HG03354 (cell line): ENCODE results near the gene TAF4B.
"Not testable (repeated sequence)": the region's sequence is repeated elsewhere in the genome, so short reads cannot be mapped to it uniquely, and the experiment has no call there.

Experiments
- ATAC-seq: cut with Tn5 transposase; IDR thresholded peaks from one replicate; pipeline ENCODE4 v1.9.1; 2021; ENCODE audit warnings: mild to moderate bottlenecking; ENCODE audit not compliant: unreplicated experiment, poor library complexity, severe bottlenecking

TAF4B gene

DNA sequence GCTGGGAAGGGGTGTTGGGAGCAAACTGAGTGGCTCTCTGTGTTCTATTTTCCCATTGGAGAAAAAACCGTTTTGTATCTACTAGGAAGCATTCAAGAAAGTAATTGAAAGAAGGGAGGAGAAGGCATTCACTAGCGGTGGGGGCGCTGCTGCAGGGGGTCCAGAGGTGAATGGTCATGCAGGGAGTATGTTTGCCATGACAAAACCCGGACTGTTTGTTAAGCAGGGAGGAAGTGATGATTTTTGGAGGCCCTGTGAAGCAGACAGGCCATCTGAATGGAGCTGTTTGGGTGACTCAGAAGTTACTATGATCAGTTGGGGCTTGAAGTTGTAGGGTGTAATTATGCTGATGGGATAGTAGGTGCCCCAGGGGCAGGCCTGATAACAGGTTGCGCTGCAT lies 7.0 kb downstream of the TAF4B start:
- no peak for ATAC-seq

DNA sequence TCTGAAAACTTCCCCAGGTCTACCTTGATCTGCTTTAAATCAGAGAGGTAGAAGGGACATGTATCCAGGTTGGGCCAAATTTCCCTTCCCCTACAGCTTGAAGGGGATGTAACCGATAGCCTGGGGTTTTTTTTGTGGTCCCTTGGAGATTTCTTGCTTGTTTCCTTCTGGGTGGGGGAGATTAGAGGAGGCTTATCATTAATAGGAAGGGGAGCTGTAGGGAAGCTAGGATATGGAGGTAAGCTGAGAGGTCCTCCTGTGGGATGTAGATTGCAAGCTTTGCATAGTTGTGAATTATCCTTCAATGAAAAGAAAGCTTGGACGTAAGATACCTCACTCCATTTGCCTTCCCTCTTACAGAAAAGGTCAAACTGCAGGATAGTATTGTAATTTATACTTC lies 11.1 kb downstream of the TAF4B start:
- not testable (repeated sequence) for ATAC-seq

DNA sequence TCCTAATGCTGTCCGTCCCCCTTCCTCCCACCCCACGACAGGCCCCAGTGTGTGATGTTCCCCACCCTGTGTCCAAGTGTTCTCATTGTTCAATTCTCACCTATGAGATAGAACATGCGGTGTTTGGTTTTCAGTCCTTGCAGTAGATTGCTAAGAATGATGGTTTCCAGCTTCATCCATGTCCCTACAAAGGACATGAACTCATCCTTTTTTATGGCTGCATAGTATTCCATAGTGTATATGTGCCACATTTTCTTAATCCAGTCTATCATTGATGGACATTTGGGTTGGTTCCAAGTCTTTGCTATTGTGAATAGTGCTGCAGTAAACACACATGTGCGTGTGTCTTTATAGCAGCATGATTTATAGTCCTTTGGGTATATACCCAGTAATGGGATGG lies 12.5 kb downstream of the TAF4B start:
- not testable (repeated sequence) for ATAC-seq

DNA sequence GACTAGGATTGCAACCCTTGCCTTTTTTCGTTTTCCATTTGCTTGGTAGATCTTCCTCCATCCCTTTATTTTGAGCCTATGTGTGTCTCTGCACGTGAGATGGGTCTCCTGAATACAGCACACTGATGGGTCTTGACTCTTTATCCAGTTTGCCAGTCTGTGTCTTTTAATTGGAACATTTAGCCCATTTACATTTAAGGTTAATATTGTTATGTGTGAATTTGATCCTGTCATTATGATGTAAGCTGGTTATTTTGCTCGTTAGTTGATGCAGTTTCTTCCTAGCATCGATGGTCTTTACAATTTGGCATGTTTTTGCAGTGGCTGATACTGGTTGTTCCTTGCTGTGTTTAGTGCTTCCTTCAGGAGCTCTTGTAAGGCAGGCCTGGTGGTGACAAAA lies 16.1 kb downstream of the TAF4B start:
- not testable (repeated sequence) for ATAC-seq

DNA sequence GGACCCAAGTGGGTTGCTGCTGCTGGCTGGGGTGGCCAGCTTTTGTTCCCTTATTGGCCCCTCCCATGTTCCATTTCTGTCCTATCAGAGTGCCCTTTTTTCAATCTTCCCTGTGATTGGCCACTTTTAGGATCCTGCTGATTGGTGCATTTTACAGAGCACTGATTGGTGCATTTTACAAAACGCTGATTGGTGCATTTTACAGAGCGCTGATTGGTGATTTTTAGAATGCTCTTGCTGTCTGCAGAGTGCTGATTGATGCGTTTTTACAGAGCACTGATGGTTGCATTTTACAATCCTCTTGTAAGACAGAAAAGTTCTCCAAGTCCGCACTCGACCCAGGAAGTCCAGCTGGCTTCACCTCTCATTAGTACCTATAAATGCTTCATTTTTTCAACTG lies 19.2 kb downstream of the TAF4B start:
- not testable (repeated sequence) for ATAC-seq

DNA sequence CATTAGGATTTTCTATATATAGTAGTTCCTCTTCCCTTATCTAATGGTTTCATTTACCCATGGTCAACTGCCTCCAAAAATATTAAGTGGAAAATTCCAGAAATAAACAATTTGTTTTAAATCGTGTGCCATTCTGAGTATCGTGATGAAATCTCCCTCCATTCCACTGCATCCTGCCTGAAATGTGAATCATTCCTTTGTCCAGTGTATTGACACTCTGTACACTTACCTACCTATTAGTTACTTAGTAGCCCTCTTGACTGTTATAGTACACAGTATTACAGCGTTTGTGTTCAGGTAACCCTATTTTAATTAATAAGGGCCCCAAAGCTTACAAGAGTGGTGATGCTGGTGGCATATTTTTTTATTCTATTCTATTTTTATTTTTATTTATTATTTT lies 26.2 kb downstream of the TAF4B start:
- ATAC-seq: no peak

- ATAC-seq: peak; percentile 59
These were observed 28.6 kb downstream of the TAF4B start for GRCh38 chr18:26254808-26255207.

GRCh38 chr18:26255695-26256622 lies 29.7 kb downstream of the TAF4B start:
- peak; percentile 42 for ATAC-seq

- ATAC-seq: no peak
These were observed 32.5 kb downstream of the TAF4B start for GRCh38 chr18:26258711-26259110.

DNA sequence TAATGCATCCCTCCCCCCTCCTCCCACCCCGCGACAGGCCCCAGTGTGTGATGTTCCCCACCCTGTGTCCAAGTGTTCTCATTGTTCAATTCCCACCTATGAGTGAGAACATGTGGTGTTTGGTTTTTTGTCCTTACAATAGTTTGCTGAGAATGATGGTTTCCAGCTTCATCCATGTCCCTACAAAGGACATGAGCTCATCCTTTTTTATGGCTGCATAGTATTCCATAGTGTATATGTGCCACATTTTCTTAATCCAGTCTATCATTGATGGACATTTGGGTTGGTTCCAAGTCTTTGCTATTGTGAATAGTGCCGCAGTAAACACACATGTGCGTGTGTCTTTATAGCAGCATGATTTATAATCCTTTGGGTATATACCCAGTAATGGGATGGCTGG lies 33.2 kb downstream of the TAF4B start:
- not testable (repeated sequence) for ATAC-seq

- ATAC-seq: no peak
These were observed 35.9 kb downstream of the TAF4B start for GRCh38 chr18:26262156-26262555.

DNA sequence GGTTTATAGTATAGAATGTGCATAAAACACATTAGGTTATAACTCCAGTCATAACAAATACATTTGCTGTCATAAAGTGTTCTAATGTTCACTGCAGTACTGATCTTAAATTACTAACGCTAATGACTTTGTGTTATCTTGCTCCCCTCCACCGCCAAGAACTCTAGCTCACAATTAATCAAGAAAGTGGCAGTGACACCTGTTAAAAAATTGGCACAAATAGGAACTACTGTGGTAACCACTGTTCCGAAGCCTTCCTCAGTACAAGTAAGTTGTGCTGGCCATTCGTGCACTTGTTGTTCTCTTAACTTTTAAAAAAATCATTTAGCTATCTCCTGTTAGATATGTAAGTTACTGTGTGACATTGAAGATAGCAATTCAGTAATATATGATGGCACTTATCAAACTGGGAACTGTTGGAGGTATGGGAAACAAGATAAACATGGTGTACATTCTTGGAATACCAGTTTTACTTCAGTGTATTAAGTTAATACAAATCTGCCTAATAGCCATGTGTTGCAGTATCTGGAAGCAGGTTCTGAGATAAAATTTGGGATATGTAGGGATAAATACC lies 41.2 kb downstream of the TAF4B start:
- no peak for ATAC-seq

DNA sequence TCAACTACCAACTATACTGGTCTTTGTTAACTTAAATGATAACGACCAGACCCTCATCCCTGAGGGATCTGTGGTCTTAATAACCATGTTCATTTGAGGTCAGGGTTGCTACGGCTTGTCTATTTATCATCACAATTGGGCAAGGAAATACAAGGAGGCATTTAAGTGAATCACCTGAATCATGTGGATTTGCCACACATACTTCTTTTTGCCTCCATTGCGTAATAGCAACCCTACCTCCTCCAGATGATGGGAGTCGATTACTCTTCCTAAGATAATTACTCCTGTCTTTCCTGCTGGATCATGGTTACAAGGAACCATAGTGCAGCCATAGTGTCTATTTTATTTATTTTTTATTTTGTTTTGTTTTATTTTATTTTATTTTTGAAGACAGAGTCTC lies 42.2 kb downstream of the TAF4B start:
- no peak for ATAC-seq

GRCh38 chr18:26271917-26272549 lies 45.8 kb downstream of the TAF4B start:
- no peak for ATAC-seq

- no peak for ATAC-seq
These were observed 51.1 kb downstream of the TAF4B start for GRCh38 chr18:26277374-26277773.

DNA sequence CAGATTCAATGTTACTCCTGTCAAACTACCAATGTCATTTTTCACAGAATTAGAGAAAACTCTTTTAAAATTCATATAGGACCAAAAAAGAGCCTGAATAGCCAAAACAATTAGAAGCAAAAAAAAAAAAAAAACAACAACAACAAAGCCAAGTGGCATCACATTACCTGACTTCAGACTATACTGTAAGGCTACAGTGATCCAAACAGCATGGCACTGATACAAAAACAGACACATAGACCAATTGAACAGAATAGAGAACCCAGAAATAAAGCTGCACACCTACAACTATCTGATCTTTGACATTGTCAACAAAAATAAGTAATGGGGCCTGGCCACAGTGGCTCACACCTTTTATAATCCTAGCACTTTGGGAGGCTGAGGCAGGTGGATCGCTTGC lies 53.2 kb downstream of the TAF4B start:
- no peak for ATAC-seq

- no peak for ATAC-seq
These were observed 59.8 kb downstream of the TAF4B start for GRCh38 chr18:26286008-26286407.

GRCh38 chr18:26287644-26288043 lies 61.4 kb downstream of the TAF4B start:
- ATAC-seq: no peak

DNA sequence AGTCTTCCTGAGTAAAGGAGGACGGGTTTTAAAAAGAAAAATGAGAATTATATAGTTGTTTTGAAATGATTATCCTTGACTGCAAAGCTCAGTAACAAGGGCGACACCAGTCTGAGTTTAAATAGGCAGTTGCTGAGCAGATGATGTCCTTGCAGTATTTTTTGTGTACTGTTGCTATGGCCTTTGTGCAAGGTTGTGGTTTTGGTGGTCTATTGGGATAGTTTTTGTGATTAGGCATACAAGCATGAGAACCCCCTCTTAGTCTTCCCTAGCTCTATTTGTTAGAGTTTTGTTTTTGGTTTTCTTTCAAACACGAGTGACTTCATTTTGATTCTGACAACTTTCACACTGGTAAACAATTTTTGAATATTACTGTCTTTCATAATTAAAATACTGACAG lies 64.1 kb downstream of the TAF4B start:
- no peak for ATAC-seq

DNA sequence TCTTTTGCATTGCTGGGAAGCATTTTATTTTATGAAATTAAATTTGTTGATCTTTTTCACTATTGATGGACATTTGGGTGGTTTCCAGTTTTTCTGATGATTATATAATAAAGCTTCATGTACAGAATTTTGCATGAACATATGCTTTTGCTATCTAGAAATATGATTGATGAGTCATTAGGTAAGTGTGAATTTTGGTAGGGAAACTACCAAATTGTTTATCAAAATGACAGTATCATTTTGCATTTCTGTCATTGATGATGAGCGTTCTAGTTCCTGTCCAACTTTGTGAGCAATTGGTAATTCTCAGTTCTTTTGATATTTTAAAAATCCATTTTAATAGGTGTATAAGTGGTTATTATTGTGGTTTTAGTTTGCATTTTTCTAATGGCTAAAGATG lies 67.7 kb downstream of the TAF4B start:
- no peak for ATAC-seq

- ATAC-seq: no peak
These were observed 71.9 kb downstream of the TAF4B start for GRCh38 chr18:26298107-26298506.
